Lung (tissue), 12 donors: Measurements from ENCODE around the gene THADA. TPM values are rescaled to one million over a fixed set of nuclear protein-coding genes. Genes with fewer than 3 reads are reported as not detected.
A peak's percentile ranks its signal among the peaks of the same experiment; 100 is the strongest.

Source experiments
- ATAC-seq: fragments of 200-7000 bp; cut with Tn5 transposase; one replicate; pipeline ENCODE4 v1.9.1; 2020; ENCODE audit warnings: moderate number of reproducible peaks; ENCODE audit not compliant: insufficient read depth, low FRiP score
- DNase-seq, 3 donors: peaks; one replicate each; pipeline ENCODE4 v3.0.0-alpha.2; 2013 to 2017
- H3K27ac ChIP-seq, 2 donors: one replicate each; pipeline ENCODE4 v1.5.1; 2013; ENCODE audit warnings: mild to moderate bottlenecking in 2 of 2, moderate library complexity in 2 of 2, control low read depth in 1 of 2, inconsistent platforms in 1 of 2, low read depth in 1 of 2, low read length in 1 of 2
- H3K27me3 ChIP-seq, 3 donors: one replicate each; pipeline ENCODE4 v1.5.1; 2013; ENCODE audit warnings: low read length in 2 of 3; ENCODE audit not compliant: control insufficient read depth in 3 of 3, insufficient read depth in 3 of 3
- H3K36me3 ChIP-seq, 4 donors: one replicate each; pipeline ENCODE4 v1.5.1; 2013; ENCODE audit warnings: low read length in 4 of 4, mild to moderate bottlenecking in 1 of 4, moderate library complexity in 1 of 4; ENCODE audit not compliant: control insufficient read depth in 4 of 4, insufficient read depth in 4 of 4
- H3K4me1 ChIP-seq, 5 donors: one replicate each; pipeline ENCODE4 v1.5.1; 2013; ENCODE audit warnings: low read length in 5 of 5, mild to moderate bottlenecking in 2 of 5, moderate library complexity in 1 of 5; ENCODE audit not compliant: control insufficient read depth in 5 of 5, insufficient read depth in 5 of 5
- H3K4me3 ChIP-seq: one replicate; pipeline ENCODE4 v1.5.1; 2013; ENCODE audit warnings: mild to moderate bottlenecking, control low read depth, moderate library complexity
- H3K9ac ChIP-seq, 2 donors: one replicate each; pipeline ENCODE4 v1.5.1; 2013; ENCODE audit warnings: low read length in 2 of 2, control low read depth in 1 of 2; ENCODE audit not compliant: insufficient read depth in 1 of 2
- H3K9me3 ChIP-seq, 4 donors: one replicate each; pipeline ENCODE4 v1.5.1; 2013; ENCODE audit warnings: low read length in 3 of 4, mild to moderate bottlenecking in 1 of 4, moderate library complexity in 1 of 4; ENCODE audit not compliant: control insufficient read depth in 4 of 4, insufficient read depth in 3 of 4
- CTCF ChIP-seq: IDR thresholded peaks from 2 replicates; pipeline ENCODE4 v1.5.1; 2012; ENCODE audit warnings: mild to moderate bottlenecking; ENCODE audit errors: control extremely low read depth, extremely low read depth
- WGBS, 2 donors: extraction: QIAGEN DNeasy Blood & Tissue Kit; methylation state at CpG; one replicate each; pipeline ENCODE4 v1.1.7; 2013; 5-methylcytosine and 5-hydroxymethylcytosine counted together
- polyA plus RNA-seq, 2 donors: library from polyadenylated mRNA; stranded (reverse); fragments of 200-250 nt; gene quantifications; one replicate each; pipeline ENCODE4 v1.2.1, GENCODE V29; 2013
- total RNA-seq, 2 donors: library from RNA; depleted of rRNA in 1 of 2; stranded (reverse); fragments of >200 nt in 1 of 2; gene quantifications; one replicate each; pipeline ENCODE4 v1.2.1, GENCODE V29; 2014 to 2021
- donor health status: control.
- donor health status: control.
- donor health status: Bipolar disorder and iron deficiency.
- donor health status: healthy.
- donor health status: DM: yes; HTN: yes; CAD: no.

THADA gene
- total and polyA plus RNA-seq, 4 donors: 11.3 to 72.5 (median 25.2) TPM

GRCh38 chr2:43405829-43406228 is 190.0 kb downstream of the THADA start:
- peaks cover 0 to 6% (median 0%) of the 10 kb centered on the region in 5 donors for H3K4me1 ChIP-seq
- WGBS, 2 donors: 88 to 92% methylated on average over 1 of the region's 1 CpG
- H3K4me3 ChIP-seq: no peak overlapping the region
- no peak for DNase-seq
- no peaks in the 10 kb centered on the region for H3K27me3 ChIP-seq
- ATAC-seq: no peak
- TF ChIP-seq CTCF: no peak
- H3K27ac ChIP-seq: no peak overlapping the region
- peaks cover 0 to 4% (median 0%) of the 10 kb centered on the region in 4 donors for H3K36me3 ChIP-seq
- no peak overlapping the region for H3K9ac ChIP-seq
- no peaks in the 10 kb centered on the region for H3K9me3 ChIP-seq

GRCh38 chr2:43402452-43402937 is 193.3 kb downstream of the THADA start:
- Histone ChIP-seq H3K4me1 (peaks cover 6 to 18% (median 15%) of the 10 kb centered on the region in 5 donors), H3K27ac (no peak overlapping the region), H3K4me3 (no peak overlapping the region), H3K9ac (no peak overlapping the region), H3K27me3 (no peaks in the 10 kb centered on the region), H3K9me3 (no peaks in the 10 kb centered on the region), H3K36me3 (peaks cover 0 to 9% (median 2%) of the 10 kb centered on the region in 4 donors)
- 92 to 97% methylated on average over 4 of the region's 4 CpGs for WGBS, 2 donors
- DNase-seq (no peak), ATAC-seq (no peak)
- no peak for TF ChIP-seq CTCF

GRCh38 chr2:43402002-43402401 is 193.8 kb downstream of the THADA start:
- WGBS, 2 donors: 86 to 87% methylated on average over 5 of the region's 5 CpGs
- ATAC-seq (no peak), DNase-seq (no peak)
- TF ChIP-seq CTCF: no peak
- peak overlapping the region in 1 of 2 donors; percentile 37 for H3K27ac ChIP-seq
- H3K9ac ChIP-seq: no peak overlapping the region
- H3K27me3 ChIP-seq: no peaks in the 10 kb centered on the region
- H3K4me1 ChIP-seq: peaks cover 6 to 18% (median 15%) of the 10 kb centered on the region in 5 donors
- H3K4me3 ChIP-seq: no peak overlapping the region
- H3K36me3 ChIP-seq: peaks cover 0 to 11% (median 3%) of the 10 kb centered on the region in 4 donors
- no peaks in the 10 kb centered on the region for H3K9me3 ChIP-seq

- 94 to 98% methylated on average over 3 of the region's 3 CpGs for WGBS, 2 donors
- H3K27me3 ChIP-seq: no peaks in the 10 kb centered on the region
- H3K4me3 ChIP-seq: no peak overlapping the region
- H3K9ac ChIP-seq: no peak overlapping the region
- no peak for ATAC-seq
- no peak overlapping the region for H3K27ac ChIP-seq
- TF ChIP-seq CTCF: no peak
- DNase-seq: peak in 2 of 3 donors; percentile 58 to 65
- H3K9me3 ChIP-seq: no peaks in the 10 kb centered on the region
- H3K36me3 ChIP-seq: peaks cover 0 to 11% (median 7%) of the 10 kb centered on the region in 4 donors
- H3K4me1 ChIP-seq: peaks cover 2 to 19% (median 17%) of the 10 kb centered on the region in 5 donors
Measured at GRCh38 chr2:43400508-43400907, 195.3 kb downstream of the THADA start.
